GM19467 (cell line): Measurements from ENCODE around the gene FXR2.

ENCODE experiments used
- ATAC-seq: cut with Tn5 transposase; IDR thresholded peaks from one replicate; pipeline ENCODE4 v1.9.1; 2021; ENCODE audit warnings: mild to moderate bottlenecking, moderate library complexity; ENCODE audit not compliant: unreplicated experiment

The FXR2 gene

DNA sequence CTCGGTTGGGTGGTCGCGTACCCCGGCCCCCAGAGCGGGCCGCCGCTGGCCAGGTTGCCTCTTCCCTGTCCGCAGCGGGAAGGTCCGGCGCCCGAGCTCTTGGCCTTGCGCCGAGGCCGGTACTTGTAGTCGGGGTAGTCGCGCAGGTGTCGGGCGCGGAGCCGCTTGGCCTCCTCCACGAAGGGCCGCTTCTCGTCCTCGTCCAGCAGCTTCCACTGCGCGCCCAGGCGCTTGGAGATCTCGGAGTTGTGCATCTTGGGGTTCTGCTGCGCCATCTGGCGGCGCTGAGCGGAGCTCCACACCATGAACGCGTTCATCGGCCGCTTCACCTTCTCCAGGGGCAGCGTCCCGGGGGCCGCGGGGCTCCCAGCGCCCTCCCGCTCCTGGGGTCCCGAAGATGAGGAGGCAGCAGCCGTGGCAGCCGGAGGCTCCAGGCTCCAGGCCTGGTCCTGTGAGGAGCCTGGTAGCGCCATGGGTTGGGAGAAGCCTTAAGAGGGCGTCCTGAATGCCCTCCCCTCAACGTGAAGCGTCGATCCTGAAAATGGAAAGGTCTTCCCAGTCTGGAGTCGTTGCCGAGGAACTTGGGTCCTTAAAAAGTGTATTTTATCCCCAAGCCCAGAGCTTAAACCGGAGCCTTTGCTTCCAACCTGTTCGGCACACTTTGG lies 25.4 kb downstream of the FXR2 start:
- ATAC-seq: no peak

DNA sequence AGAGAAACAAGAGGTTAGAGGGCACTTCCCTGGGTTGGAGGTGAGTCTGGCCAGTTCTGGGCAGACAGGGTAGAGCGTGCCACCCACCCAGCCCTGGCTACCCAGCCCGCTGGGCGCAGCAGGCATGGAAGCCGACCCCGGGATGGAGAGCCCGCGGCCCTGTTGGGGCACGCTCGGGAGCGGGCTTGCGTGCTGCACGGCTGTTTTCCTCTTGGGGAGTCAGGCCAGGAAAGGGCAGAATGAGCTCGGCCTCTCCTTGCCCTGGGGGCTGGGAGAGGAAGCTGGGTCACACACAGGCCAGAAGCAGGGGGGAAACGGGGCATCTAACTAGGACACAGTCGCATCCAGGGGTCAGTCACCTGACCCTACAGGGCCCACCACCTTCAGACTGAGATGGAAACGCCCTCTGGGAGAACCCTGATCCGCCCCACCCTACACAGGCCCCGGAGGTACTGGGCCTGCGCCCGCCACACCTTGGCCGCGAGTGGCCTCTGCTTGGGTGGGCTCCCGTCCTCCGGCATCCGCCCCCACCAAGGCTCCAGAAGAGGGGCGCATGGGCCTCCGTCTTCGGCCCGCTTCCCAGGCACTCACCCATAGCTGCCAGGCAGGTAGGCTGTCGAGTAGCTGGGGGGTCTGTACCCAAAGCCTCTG lies 26.0 kb downstream of the FXR2 start:
- no peak for ATAC-seq

DNA sequence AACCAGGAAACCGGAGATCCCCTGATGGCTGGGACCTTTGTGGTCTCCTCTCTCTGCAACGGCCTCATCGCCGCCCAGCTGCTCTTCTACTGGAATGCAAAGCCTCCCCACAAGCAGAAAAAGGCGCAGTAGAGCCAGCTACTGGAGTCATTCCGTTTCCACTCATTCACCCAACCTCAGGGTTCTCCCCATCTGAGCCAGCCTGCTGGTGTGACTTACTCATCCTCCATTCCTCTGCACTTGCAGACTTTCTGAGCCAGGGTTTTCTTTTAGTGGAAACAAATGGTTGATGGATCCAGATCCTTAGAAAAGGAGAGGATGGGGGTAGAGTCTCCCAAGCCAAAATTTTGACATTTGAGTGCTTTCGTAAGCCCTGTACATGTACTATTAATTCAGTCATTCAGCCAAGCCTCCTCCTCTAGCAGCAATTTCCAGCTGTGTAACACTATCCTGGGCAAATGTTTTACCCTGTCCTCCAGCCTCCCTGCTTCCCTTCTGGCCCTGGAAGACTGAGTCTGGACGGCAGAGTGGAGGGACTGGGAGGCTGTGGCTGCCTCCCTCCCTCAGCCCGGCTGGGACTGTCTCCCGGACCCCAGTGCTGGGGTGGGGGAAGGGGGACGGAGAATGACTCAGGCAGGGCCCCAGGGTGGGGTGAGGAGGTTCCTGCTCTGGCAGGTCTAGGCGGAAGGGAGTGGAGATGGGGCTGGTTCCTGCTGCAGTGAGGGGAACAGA lies 27.1 kb downstream of the FXR2 start:
- ATAC-seq: no peak

DNA sequence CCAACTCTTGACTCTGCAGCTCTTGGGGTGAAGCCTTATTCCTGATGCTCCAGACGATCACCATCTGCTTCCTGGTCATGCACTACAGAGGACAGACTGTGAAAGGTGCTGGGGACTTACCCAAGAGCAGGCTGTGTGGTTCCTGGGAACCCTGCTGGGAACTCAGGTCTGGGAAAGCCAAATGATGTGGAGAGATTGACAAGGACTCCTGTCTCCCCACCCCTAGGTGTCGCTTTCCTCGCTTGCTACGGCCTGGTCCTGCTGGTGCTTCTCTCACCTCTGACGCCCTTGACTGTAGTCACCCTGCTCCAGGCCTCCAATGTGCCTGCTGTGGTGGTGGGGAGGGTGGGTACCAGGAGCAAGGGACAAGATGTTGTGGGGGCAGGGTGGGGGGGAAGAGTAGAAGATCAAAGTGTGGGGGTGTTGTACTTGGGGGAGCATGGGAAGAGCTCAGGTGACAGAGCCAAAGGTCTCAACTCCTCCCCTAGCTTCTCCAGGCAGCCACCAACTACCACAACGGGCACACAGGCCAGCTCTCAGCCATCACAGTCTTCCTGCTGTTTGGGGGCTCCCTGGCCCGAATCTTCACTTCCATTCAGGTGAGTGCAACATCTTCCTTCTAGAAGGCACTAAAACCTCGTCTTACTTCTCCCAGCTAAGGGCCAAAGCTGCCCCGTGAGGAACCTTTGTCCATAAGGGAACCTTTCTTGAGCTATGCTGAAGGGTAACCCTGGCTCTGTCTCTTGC lies 27.9 kb downstream of the FXR2 start:
- ATAC-seq: no peak

DNA sequence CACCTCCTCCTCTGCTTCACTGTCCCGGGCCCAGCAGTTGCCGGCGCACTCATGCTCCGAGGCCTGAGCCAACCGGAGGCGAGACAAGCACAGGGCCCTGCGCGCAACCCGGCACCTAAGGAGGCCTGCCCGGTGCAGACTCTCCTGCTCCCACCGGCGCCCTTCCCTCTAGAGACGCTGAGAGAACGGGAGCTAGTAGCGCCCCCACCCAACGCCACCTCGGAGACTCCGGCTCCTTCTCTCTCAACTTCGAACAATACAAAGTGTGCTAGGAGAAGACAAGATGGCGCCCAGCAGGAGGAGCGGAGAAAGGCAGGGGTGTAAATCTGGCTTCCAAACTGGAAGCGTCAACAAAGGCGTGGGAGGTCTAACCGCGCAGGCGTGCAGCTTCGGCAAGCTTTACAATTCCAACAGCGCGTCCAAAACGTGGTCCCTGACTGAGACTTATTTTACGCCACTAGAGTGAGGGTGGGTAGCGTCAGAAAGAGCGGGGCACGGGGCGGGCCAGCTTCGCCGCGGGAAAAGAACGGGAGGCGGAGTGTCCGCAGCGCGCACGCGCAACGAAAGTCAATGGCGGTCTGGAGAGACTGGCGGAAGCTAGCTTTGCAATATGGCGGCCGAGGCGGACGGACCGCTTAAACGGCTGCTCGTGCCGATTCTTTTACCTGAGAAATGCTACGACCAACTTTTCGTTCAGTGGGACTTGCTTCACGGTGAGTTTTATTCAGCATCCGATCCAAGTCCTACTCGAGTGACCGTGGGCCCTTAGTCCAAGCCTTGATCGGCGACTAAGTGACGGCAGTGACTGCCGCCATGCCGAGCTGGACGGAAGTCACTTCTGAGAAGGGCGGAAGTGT lies 31.2 kb downstream of the FXR2 start, which contains the start of gene MPDU1:
MPDU1 (plus strand) TSS at position 600 of the 857 bp plus-strand sequence; CDS start at position 611, 11 bp downstream.
- ATAC-seq: peak; percentile 62

DNA sequence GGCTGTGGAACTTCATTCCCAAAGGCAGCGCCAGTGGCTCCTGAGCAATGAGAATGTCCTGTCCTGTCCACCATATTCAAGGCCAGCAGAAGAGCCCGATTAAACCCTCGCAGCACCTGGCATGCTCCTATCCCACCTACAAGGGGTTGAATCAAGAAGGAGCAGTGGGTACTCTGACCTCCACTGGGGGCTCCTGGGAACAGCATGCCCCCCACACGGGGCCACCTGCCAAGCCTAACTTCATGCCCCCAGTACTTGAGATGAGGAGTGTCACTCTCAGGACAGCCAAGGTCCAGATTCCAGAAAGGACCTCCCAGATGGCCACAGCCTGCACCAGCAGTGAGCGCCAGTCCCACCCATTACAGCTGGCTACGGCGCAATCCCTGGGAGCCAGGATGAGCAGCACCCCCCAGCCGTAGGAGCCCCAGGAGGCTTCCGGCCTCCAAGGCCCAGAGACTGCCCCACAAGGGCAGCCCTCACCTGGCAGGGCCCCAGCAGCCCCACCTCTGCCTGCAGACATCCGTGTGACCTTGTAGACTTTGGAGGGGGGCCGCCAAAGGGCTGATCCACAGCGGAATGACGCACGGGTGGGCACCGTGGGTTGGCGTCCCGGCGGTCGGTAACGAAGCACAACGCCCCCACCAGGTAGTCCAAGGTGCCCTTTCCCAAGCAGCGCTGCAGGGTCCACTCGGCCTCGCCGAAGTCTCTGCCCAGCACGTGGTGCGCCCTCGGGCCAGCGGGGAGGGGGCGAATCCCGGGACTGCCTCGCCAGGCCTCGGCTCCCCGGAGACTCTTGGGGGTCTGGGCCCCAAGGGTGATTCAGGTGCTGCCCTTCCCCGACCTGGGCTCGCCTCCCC lies 32.1 kb downstream of the FXR2 start:
- no peak for ATAC-seq

DNA sequence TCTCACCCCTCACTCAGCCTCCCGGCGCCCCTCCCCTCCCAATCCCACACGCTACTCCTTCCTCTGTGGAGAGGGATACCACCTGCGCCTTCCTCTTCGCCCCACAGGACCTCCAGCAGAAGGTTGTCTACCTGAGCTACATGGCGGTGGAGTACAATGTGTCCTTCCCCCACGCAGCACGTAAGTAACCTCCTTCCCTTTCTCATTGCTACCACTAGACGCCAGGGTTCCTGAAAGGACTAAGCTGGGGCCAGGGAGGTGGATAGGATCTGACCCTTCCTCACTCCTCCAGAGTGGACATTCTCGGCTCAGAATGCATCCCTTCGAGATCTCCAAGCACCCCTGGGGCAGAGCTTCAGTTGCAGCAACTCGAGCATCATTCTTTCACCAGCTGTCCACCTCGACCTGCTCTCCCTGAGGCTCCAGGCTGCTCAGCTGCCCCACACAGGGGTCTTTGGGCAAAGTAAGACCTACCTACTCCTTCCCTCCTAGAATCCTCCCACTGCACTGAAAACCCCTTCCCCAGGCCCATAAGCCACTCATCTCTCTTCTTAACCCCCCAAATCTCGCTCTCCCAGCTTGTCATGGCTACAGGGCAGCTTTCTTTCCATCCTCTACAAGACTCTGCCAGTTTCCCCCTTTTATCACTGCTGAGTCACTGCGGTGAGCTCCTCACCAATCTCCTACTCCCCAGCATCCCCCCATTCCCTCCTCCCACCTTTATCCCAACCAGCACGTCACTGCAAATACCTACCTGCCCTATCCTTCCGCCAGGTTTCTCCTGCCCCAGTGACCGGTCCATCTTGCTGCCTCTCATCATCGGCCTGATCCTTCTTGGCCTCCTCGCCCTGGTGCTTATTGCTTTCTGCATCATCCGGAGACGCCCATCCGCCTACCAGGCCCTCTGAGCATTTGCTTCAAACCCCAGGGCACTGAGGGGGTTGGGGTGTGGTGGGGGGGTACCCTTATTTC lies 33.8 kb downstream of the FXR2 start:
- ATAC-seq: no peak

DNA sequence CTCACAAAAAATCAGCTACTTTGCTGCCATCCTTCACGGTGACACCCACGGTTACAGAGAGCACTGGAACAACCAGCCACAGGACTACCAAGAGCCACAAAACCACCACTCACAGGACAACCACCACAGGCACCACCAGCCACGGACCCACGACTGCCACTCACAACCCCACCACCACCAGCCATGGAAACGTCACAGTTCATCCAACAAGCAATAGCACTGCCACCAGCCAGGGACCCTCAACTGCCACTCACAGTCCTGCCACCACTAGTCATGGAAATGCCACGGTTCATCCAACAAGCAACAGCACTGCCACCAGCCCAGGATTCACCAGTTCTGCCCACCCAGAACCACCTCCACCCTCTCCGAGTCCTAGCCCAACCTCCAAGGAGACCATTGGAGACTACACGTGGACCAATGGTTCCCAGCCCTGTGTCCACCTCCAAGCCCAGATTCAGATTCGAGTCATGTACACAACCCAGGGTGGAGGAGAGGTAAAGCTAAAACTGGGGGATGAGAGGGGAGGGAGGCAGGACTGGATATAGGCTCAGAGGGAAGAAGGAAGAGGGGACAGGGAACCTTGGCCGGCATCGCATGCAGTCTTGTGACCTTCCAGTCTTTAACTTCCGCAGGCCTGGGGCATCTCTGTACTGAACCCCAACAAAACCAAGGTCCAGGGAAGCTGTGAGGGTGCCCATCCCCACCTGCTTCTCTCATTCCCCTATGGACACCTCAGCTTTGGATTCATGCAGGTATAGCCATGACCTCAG lies 34.7 kb downstream of the FXR2 start:
- ATAC-seq: no peak

DNA sequence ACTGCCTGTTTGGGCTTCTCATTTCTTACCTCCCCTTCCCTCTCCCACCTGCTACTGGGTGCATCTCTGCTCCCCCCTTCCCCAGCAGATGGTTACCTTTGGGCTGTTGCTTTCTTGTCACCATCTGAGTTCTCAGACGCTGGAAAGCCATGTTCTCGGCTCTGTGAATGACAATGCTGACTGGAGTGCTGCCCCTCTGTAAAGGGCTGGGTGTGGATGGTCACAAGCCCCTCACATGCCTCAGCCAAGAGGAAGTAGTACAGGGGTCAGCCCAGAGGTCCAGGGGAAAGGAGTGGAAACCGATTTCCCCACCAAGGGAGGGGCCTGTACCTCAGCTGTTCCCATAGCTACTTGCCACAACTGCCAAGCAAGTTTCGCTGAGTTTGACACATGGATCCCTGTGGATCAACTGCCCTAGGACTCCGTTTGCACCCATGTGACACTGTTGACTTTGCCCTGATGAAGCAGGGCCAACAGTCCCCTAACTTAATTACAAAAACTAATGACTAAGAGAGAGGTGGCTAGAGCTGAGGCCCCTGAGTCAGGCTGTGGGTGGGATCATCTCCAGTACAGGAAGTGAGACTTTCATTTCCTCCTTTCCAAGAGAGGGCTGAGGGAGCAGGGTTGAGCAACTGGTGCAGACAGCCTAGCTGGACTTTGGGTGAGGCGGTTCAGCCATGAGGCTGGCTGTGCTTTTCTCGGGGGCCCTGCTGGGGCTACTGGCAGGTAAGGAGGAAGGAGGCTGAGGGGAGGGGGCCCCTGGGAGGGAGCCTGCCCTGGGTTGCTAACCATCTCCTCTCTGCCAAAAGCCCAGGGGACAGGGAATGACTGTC lies 35.5 kb downstream of the FXR2 start, which contains the start of gene CD68:
CD68 (plus strand) TSS at position 638 of the 833 bp plus-strand sequence; CDS start at position 678, 40 bp downstream.
- no peak for ATAC-seq

DNA sequence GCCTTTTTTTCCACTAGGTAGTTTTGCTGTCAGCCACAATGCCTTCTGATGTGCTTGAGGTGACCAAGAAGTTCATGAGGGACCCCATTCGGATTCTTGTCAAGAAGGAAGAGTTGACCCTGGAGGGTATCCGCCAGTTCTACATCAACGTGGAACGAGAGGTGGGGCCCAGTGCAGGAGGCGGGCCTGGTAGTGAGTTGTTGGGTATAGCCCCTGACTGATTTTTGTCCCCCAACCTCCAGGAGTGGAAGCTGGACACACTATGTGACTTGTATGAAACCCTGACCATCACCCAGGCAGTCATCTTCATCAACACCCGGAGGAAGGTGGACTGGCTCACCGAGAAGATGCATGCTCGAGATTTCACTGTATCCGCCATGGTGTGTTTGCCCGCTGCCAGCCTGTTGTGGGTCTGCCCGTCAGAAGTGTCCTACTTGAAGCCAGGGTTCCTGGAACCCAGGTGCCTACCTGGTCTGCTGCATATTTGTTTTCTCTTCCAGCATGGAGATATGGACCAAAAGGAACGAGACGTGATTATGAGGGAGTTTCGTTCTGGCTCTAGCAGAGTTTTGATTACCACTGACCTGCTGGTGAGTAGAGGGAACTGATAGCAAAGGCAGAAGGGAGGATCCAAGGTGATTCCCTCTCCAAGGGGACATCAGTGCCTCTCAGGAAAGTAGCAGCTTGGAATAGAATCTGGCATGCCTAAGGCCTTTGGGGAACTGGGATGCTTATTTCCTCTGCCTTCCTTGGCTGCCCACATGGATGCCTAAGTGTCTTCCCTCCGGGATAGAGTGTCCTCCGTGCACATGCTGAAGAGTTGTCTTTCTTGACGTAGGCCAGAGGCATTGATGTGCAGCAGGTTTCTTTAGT lies 37.1 kb downstream of the FXR2 start:
- ATAC-seq: no peak

DNA sequence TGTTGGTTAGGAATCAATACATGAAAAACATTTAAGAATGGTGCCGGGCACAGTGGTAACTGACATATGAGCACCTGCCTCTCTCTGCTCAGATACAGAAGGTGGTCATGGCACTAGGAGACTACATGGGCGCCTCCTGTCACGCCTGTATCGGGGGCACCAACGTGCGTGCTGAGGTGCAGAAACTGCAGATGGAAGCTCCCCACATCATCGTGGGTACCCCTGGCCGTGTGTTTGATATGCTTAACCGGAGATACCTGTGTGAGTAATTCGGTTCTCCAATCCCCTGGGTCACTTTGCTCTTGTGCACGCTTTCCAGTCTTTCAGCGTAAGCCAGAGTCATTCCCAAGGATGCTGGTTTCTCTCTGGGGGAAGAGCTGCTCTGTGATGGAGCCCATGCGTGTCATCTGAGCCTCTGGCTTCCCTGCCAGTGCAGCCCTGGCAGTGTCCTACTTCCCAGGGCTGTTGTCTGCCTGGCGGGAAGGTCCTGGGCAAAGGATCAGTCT lies 38.2 kb downstream of the FXR2 start:
- no peak for ATAC-seq

DNA sequence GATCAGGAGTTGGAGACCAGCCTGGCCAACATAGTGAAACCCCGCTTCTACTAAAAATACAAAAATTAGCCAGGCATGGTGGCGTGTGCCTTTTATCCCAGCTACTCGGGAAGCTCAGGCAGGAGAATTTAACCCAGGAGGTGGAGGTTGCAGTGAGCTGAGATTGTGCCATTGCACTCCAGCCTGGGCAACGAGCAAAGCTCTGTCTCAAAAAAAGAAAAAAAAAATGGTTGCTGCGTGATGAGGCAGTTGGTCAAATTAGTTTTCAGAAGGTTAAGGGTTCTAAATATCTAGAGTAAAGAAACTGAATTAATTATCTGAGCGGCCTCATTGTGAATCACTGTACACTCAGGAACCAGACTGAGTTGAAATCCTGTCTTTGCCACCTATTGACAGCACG lies 38.7 kb downstream of the FXR2 start:
- ATAC-seq: no peak

DNA sequence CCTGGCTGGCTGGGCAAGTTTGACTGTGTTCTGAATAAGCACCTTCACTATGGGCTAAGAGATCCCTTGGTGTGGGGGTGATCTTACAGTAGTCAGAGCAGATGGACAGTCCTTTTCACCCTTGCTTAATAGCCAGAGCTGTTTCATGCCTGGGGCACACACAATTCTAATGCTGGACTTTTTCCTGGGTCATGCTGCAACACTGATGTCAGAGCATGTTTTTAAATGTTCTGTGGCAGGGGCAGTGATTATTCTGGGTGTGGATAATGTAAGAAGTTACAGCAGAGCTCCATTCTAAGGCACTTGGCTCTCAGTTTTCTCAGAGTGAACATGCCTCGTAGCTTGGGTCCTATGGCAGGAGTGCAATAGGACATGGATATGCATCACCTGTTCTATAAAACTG lies 39.2 kb downstream of the FXR2 start:
- no peak for ATAC-seq

DNA sequence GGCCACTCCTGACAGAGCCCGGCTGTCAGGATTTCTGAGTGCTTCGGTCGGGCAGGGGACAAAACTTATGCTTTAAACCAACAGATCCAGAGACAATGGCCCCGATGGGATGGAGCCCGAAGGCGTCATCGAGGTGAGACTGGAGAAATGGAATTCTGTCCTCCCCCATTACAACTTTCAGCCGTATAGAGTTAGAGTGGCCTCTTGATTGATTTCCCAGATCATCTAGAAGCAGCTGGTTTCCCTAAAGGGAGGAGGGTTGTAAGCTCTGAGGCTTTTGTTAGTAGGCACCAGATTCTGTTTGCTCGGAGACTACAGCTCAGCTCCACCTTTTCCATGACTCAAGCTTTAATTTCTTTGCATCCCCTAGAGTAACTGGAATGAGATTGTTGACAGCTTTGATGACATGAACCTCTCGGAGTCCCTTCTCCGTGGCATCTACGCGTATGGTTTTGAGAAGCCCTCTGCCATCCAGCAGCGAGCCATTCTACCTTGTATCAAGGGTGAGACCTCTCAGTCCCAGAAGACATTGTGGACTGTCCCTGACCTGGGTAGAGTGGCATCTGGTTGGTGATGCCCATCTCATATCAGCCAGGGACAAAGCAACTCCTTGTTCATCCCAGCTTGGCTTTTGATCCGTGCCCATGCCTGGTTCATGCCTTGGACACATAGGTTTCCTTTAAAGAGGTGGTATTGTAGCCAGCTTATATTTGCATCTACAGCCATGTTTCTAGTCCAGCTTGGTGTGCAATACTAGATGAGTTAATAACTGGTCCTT lies 40.3 kb downstream of the FXR2 start:
- no peak for ATAC-seq
